Tibial artery (tissue), 4 donors: Measurements from ENCODE around the gene CYP17A1.

Source experiments
- DNase-seq, 2 donors: peaks; one replicate each; pipeline ENCODE4 v3.0.0-alpha.2; 2019
- H3K27ac ChIP-seq, 2 donors: fragments of 200-600 bp; sonication (generic) in 1 of 2; 1 replicate in 1 of 2; 2 replicates in 1 of 2; pipeline ENCODE4 v1.5.1; 2018 to 2019; ENCODE audit warnings: mild to moderate bottlenecking in 1 of 2
- H3K27me3 ChIP-seq, 2 donors: fragments of 200-600 bp; sonication (generic) in 1 of 2; one replicate each; pipeline versions ENCODE4 v1.5.1 to v1.6.0; 2016 to 2019
- H3K36me3 ChIP-seq, 3 donors: fragments of 200-600 bp; sonication (generic) in 2 of 3; one replicate each; pipeline ENCODE4 v1.5.1; 2016 to 2019; ENCODE audit warnings: mild to moderate bottlenecking in 2 of 3
- H3K4me1 ChIP-seq, 4 donors: fragments of 200-600 bp; sonication (generic) in 2 of 4; 1 replicate in 3 of 4; 2 replicates in 1 of 4; pipeline ENCODE4 v1.5.1; 2016 to 2019
- H3K4me3 ChIP-seq, 2 donors: fragments of 200-600 bp; sonication (generic) in 1 of 2; 1 replicate in 1 of 2; 2 replicates in 1 of 2; pipeline ENCODE4 v1.5.1; 2018 to 2019; ENCODE audit warnings: mild to moderate bottlenecking in 2 of 2
- H3K9me3 ChIP-seq, 3 donors: fragments of 200-600 bp; sonication (generic) in 1 of 3; one replicate each; pipeline ENCODE4 v1.5.1; 2016 to 2019
- intact Hi-C: fragments of 100-400 bp; cut with DNase I; formaldehyde crosslinking; loops from one replicate; pipeline ENCODE4 v1.15.0; 2023; ENCODE audit warnings: low total_unique reads
- TF ChIP-seq, protein P1 (sequence below), 2 experiments: fragments of 200-600 bp in 1 of 2; fragments of 450-650 bp in 1 of 2; IDR thresholded peaks; one replicate each; pipeline ENCODE4 v1.5.1; 2017 to 2019; ENCODE audit warnings: antibody characterized with exemption in 2 of 2, mild to moderate bottlenecking in 1 of 2, moderate library complexity in 1 of 2

The CYP17A1 gene

DNA sequence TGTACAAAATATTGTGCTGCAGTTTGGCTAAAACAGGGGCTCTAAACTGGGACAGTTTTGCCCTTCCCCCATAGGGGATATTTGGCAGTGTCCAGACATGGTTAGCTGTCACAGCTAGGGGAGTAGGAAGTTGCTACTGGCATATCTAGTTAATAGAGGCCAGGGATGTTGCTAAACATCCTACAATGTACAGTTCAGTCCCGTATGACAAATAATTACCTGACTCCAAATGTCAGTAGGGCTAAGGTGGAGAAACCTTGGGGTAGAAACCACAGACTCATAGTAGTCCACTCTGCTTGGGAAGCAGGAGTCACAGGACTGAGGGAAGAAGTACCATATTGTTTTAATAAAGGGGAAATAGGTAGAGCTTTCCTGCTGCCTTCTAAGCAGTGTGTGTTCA is 53.6 kb downstream of the CYP17A1 start:
- H3K9me3 ChIP-seq = no peaks in the 10 kb centered on the region
- DNase-seq = no peak
- H3K36me3 ChIP-seq = no peaks in the 10 kb centered on the region
- intact Hi-C loops = no loop called here
- H3K4me3 ChIP-seq = peak overlapping the region in 1 of 2 donors; percentile 31
- H3K27me3 ChIP-seq = no peaks in the 10 kb centered on the region
- TF ChIP-seq, protein P1, sequence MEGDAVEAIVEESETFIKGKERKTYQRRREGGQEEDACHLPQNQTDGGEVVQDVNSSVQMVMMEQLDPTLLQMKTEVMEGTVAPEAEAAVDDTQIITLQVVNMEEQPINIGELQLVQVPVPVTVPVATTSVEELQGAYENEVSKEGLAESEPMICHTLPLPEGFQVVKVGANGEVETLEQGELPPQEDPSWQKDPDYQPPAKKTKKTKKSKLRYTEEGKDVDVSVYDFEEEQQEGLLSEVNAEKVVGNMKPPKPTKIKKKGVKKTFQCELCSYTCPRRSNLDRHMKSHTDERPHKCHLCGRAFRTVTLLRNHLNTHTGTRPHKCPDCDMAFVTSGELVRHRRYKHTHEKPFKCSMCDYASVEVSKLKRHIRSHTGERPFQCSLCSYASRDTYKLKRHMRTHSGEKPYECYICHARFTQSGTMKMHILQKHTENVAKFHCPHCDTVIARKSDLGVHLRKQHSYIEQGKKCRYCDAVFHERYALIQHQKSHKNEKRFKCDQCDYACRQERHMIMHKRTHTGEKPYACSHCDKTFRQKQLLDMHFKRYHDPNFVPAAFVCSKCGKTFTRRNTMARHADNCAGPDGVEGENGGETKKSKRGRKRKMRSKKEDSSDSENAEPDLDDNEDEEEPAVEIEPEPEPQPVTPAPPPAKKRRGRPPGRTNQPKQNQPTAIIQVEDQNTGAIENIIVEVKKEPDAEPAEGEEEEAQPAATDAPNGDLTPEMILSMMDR (IDR thresholded peaks at IDR 0.05) = no peak
- H3K27ac ChIP-seq = peak overlapping the region; percentile 83 to 86
- H3K4me1 ChIP-seq = peaks cover 11 to 98% (median 82%) of the 10 kb centered on the region in 4 donors

DNA sequence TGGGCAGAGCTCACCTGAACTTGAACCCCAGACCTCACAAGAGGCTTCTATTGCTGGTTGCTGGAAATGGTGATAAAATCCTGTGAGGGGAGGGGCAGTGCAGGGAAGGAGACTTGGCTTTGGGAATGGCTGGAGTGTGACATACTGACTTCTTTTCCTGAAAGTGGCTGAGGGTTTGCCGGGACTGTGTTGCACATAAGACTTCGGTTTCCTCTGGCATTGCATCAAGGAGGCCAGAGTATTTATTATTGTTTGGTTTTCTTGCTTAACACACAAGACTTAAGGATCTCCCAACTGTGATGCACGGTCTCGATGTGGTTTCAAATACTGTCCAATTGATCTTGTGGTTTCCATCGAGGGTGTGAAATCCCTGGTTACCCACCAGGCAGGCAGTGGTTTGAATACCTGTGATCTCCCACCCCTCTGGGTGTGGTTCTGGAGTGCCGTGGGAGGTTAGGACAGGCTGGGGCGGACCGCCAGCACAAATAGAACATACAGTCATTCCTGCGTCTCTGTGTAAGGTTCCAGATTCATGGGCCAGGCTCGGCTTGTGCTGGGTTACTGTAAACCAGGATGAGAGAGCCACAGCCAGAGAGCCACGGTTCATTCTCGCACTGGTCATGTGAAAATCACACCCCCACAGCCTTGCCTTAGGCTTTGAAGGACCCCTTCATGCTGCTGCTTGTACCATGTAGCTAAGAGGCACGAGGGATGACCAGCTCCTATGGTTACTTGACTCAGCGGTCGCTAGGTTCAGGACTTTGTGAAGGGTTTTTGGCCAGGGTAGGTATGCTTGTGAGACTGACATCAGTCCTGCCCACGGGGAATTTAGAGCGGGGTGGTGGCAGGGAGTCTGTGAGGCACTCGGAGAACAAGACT is 54.3 kb downstream of the CYP17A1 start:
- intact Hi-C loops = no loop called here
- Histone ChIP-seq H3K36me3 (no peaks in the 10 kb centered on the region), H3K27ac (peak overlapping the region; percentile 83 to 86), H3K4me1 (peaks cover 11 to 98% (median 87%) of the 10 kb centered on the region in 4 donors), H3K27me3 (no peaks in the 10 kb centered on the region), H3K4me3 (peak overlapping the region in 1 of 2 donors; percentile 31), H3K9me3 (no peaks in the 10 kb centered on the region)
- DNase-seq = peak; percentile 88 to 91
- TF ChIP-seq, protein P1 (IDR thresholded peaks at IDR 0.05) = no peak

DNA sequence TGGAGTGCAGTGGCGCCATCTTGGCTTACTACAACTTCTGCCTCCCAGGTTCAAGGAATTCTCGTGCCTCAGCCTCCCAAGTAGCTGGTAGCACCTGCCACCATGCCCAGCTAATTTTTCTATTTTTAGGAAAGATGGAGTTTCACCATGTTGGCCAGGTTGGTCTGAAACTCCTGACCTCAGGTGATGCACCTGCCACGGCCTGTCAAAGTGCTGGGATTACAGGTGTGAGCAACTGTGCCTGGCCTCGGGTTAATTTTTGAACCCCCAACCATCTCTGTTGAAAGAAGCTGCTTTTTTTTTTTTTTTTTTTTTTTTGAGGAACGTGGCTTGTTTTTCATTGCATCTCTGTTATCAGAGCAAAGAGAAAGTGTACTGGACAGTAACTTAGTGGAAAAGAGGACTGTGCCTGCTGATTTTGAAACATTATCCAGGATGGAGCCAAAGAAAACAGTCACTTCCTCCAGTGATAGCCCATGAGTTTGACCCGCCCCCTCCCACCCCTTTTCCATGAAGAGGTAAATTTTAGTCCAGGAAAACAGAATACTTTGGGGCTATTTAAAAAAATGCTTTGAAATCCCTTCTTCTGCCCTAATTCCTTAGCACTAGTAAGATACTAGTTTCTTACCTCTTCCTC is 55.2 kb downstream of the CYP17A1 start:
- H3K27me3 ChIP-seq = no peaks in the 10 kb centered on the region
- no peaks in the 10 kb centered on the region for H3K9me3 ChIP-seq
- H3K4me1 ChIP-seq = peaks cover 11 to 100% (median 89%) of the 10 kb centered on the region in 4 donors
- H3K4me3 ChIP-seq = peak overlapping the region in 1 of 2 donors; percentile 31
- H3K27ac ChIP-seq = peak overlapping the region; percentile 83 to 86
- TF ChIP-seq, protein P1 (IDR thresholded peaks at IDR 0.05) = no peak
- intact Hi-C loops = no loop called here
- DNase-seq = no peak
- H3K36me3 ChIP-seq = no peaks in the 10 kb centered on the region

DNA sequence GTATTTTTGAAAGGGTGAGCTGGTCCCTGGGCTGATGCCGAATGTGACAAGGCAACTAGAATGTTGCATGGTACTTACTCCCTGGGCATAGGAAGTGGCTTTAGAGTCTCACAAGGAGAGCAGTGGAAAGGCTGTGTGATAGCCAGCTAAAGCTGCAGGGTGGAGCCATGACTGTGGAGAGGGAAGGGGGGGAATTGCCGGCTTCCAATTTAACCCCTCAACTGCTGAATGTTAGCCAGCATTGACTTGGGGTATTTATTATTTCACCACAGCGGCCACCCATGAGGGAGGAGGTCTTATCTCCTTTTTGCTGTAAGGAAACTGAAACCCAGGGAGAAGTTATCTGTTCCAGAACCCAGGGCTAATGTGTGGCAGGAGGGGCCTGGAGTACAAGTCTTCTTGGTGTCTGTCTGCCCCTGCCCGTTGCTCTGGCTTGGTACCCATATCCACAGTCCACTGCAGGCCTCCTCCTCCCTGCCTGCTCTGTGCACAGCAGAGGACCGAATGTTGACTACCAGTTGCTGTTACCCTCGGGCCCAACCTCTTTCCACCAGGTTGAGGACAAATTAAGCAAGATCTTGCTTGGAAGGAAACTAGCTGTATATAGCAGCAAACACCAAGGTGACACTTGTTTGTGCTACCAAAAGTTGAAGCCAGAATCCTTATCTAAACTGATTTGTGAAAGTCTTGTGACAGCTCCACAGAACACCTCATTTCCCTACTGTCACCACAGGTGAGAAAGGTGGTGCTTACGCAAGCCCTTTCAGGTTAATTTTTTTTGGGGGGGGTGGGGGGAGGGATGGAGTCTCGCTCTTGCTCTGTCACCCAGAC is 55.9 kb downstream of the CYP17A1 start:
- TF ChIP-seq, protein P1 (IDR thresholded peaks at IDR 0.05) = no peak
- peak overlapping the region; percentile 83 to 86 for H3K27ac ChIP-seq
- no peaks in the 10 kb centered on the region for H3K36me3 ChIP-seq
- H3K27me3 ChIP-seq = no peaks in the 10 kb centered on the region
- H3K4me3 ChIP-seq = no peak overlapping the region
- DNase-seq = no peak
- peaks cover 11 to 100% (median 88%) of the 10 kb centered on the region in 4 donors for H3K4me1 ChIP-seq
- H3K9me3 ChIP-seq = no peaks in the 10 kb centered on the region
- intact Hi-C loops = no loop called here
